Lung (tissue), 12 donors: ENCODE data around the gene TBPL1. TPM values are rescaled to one million over a fixed set of nuclear protein-coding genes. Genes with fewer than 3 reads are reported as not detected.

Source experiments
- ATAC-seq: fragments of 200-7000 bp; cut with Tn5 transposase; one replicate; pipeline ENCODE4 v1.9.1; 2020; ENCODE audit warnings: moderate number of reproducible peaks; ENCODE audit not compliant: insufficient read depth, low FRiP score
- DNase-seq, 3 donors: peaks; one replicate each; pipeline ENCODE4 v3.0.0-alpha.2; 2013 to 2017
- H3K27ac ChIP-seq, 2 donors: one replicate each; pipeline ENCODE4 v1.5.1; 2013; ENCODE audit warnings: mild to moderate bottlenecking in 2 of 2, moderate library complexity in 2 of 2, control low read depth in 1 of 2, inconsistent platforms in 1 of 2, low read depth in 1 of 2, low read length in 1 of 2
- H3K27me3 ChIP-seq, 3 donors: one replicate each; pipeline ENCODE4 v1.5.1; 2013; ENCODE audit warnings: low read length in 2 of 3; ENCODE audit not compliant: control insufficient read depth in 3 of 3, insufficient read depth in 3 of 3
- H3K36me3 ChIP-seq, 4 donors: one replicate each; pipeline ENCODE4 v1.5.1; 2013; ENCODE audit warnings: low read length in 4 of 4, mild to moderate bottlenecking in 1 of 4, moderate library complexity in 1 of 4; ENCODE audit not compliant: control insufficient read depth in 4 of 4, insufficient read depth in 4 of 4
- H3K4me1 ChIP-seq, 5 donors: one replicate each; pipeline ENCODE4 v1.5.1; 2013; ENCODE audit warnings: low read length in 5 of 5, mild to moderate bottlenecking in 2 of 5, moderate library complexity in 1 of 5; ENCODE audit not compliant: control insufficient read depth in 5 of 5, insufficient read depth in 5 of 5
- H3K4me3 ChIP-seq: one replicate; pipeline ENCODE4 v1.5.1; 2013; ENCODE audit warnings: mild to moderate bottlenecking, control low read depth, moderate library complexity
- H3K9ac ChIP-seq, 2 donors: one replicate each; pipeline ENCODE4 v1.5.1; 2013; ENCODE audit warnings: low read length in 2 of 2, control low read depth in 1 of 2; ENCODE audit not compliant: insufficient read depth in 1 of 2
- H3K9me3 ChIP-seq, 4 donors: one replicate each; pipeline ENCODE4 v1.5.1; 2013; ENCODE audit warnings: low read length in 3 of 4, mild to moderate bottlenecking in 1 of 4, moderate library complexity in 1 of 4; ENCODE audit not compliant: control insufficient read depth in 4 of 4, insufficient read depth in 3 of 4
- CTCF ChIP-seq: IDR thresholded peaks from 2 replicates; pipeline ENCODE4 v1.5.1; 2012; ENCODE audit warnings: mild to moderate bottlenecking; ENCODE audit errors: control extremely low read depth, extremely low read depth
- WGBS, 2 donors: extraction: QIAGEN DNeasy Blood & Tissue Kit; methylation state at CpG; one replicate each; pipeline ENCODE4 v1.1.7; 2013; 5-methylcytosine and 5-hydroxymethylcytosine counted together
- polyA plus RNA-seq, 2 donors: library from polyadenylated mRNA; stranded (reverse); fragments of 200-250 nt; gene quantifications; one replicate each; pipeline ENCODE4 v1.2.1, GENCODE V29; 2013
- total RNA-seq, 2 donors: library from RNA; depleted of rRNA in 1 of 2; stranded (reverse); fragments of >200 nt in 1 of 2; gene quantifications; one replicate each; pipeline ENCODE4 v1.2.1, GENCODE V29; 2014 to 2021
- donor health status: control.
- donor health status: control.
- donor health status: Bipolar disorder and iron deficiency.
- donor health status: healthy.
- donor health status: DM: yes; HTN: yes; CAD: no.

Gene TBPL1
- total and polyA plus RNA-seq, 4 donors = 20.4 to 31.3 (median 23.0) TPM

GRCh38 chr6:133969921-133970295 is 16.9 kb downstream of the TBPL1 start:
- WGBS, 2 donors = 69 to 70% methylated on average over 2 of the region's 2 CpGs
- H3K27ac ChIP-seq = no peak overlapping the region
- H3K4me3 ChIP-seq = no peak overlapping the region
- peaks cover 0 to 3% (median 0%) of the 10 kb centered on the region in 4 donors for H3K36me3 ChIP-seq
- ATAC-seq = no peak
- H3K9ac ChIP-seq = no peak overlapping the region
- no peak for TF ChIP-seq CTCF
- H3K4me1 ChIP-seq = peaks cover 0 to 11% (median 0%) of the 10 kb centered on the region in 5 donors
- no peaks in the 10 kb centered on the region for H3K9me3 ChIP-seq
- DNase-seq = no peak
- H3K27me3 ChIP-seq = no peaks in the 10 kb centered on the region

GRCh38 chr6:133971861-133972260 is 18.8 kb downstream of the TBPL1 start:
- Histone ChIP-seq H3K4me3 (no peak overlapping the region), H3K27ac (no peak overlapping the region), H3K4me1 (peaks cover 0 to 5% (median 0%) of the 10 kb centered on the region in 5 donors), H3K36me3 (peaks cover 0 to 2% (median 0%) of the 10 kb centered on the region in 4 donors), H3K9me3 (no peaks in the 10 kb centered on the region), H3K9ac (no peak overlapping the region), H3K27me3 (no peaks in the 10 kb centered on the region)
- ATAC-seq (no peak), DNase-seq (no peak)
- TF ChIP-seq CTCF = no peak
- 57 to 86% methylated on average over 1 of the region's 1 CpG for WGBS, 2 donors

DNA sequence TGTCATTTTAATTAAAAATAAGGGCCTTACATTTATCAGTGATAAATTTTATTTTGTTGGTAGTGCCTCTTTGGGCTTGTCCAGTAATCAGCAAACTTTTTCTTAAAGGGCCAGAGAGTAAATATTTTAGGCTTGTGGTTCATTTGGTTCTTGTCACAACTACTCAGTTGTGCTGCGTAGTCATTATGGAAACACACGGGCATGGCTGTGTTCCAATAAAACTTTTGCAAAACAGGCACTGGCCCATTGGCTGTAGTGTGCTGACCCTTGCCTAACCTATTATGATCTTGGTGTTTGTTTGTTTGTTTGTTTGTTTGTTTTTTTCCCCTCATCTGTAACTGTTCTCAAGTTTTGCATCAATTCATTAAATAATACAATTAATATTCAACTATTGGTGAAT is 19.4 kb downstream of the TBPL1 start:
- no peaks in the 10 kb centered on the region for H3K9me3 ChIP-seq
- H3K4me3 ChIP-seq = no peak overlapping the region
- TF ChIP-seq CTCF = no peak
- no peak for ATAC-seq
- H3K9ac ChIP-seq = no peak overlapping the region
- H3K27me3 ChIP-seq = no peaks in the 10 kb centered on the region
- H3K27ac ChIP-seq = no peak overlapping the region
- peaks cover 0 to 5% (median 0%) of the 10 kb centered on the region in 5 donors for H3K4me1 ChIP-seq
- WGBS, 2 donors = 52 to 82% methylated on average over 2 of the region's 2 CpGs
- no peak for DNase-seq
- peaks cover 0 to 2% (median 0%) of the 10 kb centered on the region in 4 donors for H3K36me3 ChIP-seq
